ENCODE results near the gene CBFA2T3.

GRCh38 chr16:89003831-89004208 lies 26.8 kb upstream of the CBFA2T3 start:
- TF ChIP-seq CTCF (IDR thresholded peaks at IDR 0.05) (no peak), POLR2AphosphoS5 (IDR thresholded peaks at IDR 0.05; ENCODE audit: low read depth, low read length) (no peak)
